Measurements from ENCODE around the gene DLL3.
"Not testable (repeated sequence)": the region's sequence is repeated elsewhere in the genome, so short reads cannot be mapped to it uniquely, and the experiment has no call there.

Gene DLL3

DNA sequence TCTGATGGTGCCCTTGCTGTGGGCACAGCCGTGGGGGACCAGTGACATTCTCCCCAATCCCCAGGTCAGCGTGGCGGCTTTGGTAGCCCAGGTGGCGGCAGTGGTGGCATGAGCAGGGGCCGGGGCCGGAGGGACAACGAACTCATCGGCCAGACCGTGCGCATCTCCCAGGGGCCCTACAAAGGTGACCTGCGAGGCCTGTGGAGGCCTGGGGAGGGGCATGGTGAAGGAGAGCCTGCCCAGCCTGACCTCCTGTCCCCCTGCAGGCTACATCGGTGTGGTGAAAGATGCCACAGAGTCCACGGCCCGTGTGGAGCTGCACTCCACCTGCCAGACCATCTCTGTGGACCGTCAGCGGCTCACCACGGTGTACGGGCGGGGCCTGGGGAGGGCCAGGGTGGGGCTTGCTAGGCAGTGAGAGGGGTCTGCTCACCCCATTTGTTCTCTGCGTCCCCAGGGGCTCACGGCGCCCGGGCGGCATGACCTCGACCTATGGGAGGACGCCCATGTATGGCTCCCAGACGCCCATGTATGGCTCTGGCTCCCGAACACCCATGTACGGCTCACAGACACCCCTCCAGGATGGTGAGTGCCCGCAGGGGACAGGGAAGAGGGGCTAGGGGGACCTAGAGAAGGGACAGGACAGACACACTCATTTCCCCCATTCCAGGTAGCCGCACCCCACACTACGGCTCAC, 25.9 kb upstream of the DLL3 start:
- DNase-seq (ENCODE audit: extremely low read depth, insufficient read length): no peak
- peaks cover 70% of the 10 kb centered on the region for H3K36me3 ChIP-seq (ENCODE audit: control insufficient read depth, insufficient read depth, low read length)
- TF ChIP-seq, protein P1, sequence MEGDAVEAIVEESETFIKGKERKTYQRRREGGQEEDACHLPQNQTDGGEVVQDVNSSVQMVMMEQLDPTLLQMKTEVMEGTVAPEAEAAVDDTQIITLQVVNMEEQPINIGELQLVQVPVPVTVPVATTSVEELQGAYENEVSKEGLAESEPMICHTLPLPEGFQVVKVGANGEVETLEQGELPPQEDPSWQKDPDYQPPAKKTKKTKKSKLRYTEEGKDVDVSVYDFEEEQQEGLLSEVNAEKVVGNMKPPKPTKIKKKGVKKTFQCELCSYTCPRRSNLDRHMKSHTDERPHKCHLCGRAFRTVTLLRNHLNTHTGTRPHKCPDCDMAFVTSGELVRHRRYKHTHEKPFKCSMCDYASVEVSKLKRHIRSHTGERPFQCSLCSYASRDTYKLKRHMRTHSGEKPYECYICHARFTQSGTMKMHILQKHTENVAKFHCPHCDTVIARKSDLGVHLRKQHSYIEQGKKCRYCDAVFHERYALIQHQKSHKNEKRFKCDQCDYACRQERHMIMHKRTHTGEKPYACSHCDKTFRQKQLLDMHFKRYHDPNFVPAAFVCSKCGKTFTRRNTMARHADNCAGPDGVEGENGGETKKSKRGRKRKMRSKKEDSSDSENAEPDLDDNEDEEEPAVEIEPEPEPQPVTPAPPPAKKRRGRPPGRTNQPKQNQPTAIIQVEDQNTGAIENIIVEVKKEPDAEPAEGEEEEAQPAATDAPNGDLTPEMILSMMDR (IDR thresholded peaks at IDR 0.05; ENCODE audit: insufficient read depth, low read length, poor library complexity, severe bottlenecking): no peak
- H3K27me3 ChIP-seq (replicated peaks; ENCODE audit: control insufficient read depth, insufficient read depth, low read length): no peaks in the 10 kb centered on the region
- no peak overlapping the region for H3K4me3 ChIP-seq (replicated peaks; ENCODE audit: low read depth, low read length)

DNA sequence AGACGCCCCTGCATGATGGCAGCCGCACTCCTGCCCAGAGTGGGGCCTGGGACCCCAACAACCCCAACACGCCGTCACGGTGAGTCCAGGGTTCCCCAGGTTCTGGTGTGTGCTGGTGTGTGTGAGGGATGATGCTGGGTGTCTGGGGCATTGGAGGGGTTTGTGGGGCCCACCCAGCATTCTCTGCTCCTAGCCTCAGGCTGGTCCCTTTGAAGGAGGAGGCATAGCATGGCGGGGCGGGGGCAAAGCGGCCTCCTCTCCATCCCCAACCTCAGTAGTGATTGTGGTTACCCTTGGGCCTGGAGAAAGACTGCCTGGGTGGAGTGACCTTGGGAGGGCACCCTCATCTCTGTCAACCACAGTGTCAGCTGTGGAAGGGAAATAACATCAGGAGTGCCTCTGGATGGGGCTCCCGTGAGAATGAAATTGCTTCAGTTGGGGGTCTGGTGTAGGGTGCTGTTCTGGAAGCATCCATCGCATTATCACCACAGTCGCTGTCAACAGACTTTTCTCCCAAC, 25.2 kb upstream of the DLL3 start:
- H3K27me3 ChIP-seq (replicated peaks; ENCODE audit: control insufficient read depth, insufficient read depth, low read length): no peaks in the 10 kb centered on the region
- H3K36me3 ChIP-seq (ENCODE audit: control insufficient read depth, insufficient read depth, low read length): peaks cover 66% of the 10 kb centered on the region
- no peak overlapping the region for H3K4me3 ChIP-seq (replicated peaks; ENCODE audit: low read depth, low read length)
- TF ChIP-seq, protein P1 (IDR thresholded peaks at IDR 0.05; ENCODE audit: insufficient read depth, low read length, poor library complexity, severe bottlenecking): no peak
- no peak for DNase-seq (ENCODE audit: extremely low read depth, insufficient read length)

DNA sequence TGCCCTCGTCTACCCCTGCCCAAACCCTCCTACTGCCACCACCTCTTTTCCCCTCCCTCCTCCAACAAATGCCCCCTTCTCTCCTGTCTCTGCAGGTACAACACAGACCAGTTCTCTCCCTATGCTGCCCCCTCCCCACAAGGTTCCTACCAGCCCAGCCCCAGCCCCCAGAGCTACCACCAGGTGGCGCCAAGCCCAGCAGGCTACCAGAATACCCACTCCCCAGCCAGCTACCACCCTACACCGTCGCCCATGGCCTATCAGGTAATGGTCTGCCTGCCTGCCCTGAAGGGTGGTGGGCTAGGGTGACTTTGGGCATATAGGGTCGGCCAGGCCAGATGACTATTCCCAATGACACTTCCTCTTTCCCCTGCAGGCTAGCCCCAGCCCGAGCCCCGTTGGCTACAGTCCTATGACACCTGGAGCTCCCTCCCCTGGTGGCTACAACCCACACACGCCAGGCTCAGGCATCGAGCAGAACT, 24.6 kb upstream of the DLL3 start:
- H3K36me3 ChIP-seq (ENCODE audit: control insufficient read depth, insufficient read depth, low read length): peaks cover 59% of the 10 kb centered on the region
- H3K4me3 ChIP-seq (replicated peaks; ENCODE audit: low read depth, low read length): no peak overlapping the region
- H3K27me3 ChIP-seq (replicated peaks; ENCODE audit: control insufficient read depth, insufficient read depth, low read length): no peaks in the 10 kb centered on the region
- DNase-seq (ENCODE audit: extremely low read depth, insufficient read length): peak; percentile 43
- TF ChIP-seq, protein P1 (IDR thresholded peaks at IDR 0.05; ENCODE audit: insufficient read depth, low read length, poor library complexity, severe bottlenecking): peak; percentile 94

DNA sequence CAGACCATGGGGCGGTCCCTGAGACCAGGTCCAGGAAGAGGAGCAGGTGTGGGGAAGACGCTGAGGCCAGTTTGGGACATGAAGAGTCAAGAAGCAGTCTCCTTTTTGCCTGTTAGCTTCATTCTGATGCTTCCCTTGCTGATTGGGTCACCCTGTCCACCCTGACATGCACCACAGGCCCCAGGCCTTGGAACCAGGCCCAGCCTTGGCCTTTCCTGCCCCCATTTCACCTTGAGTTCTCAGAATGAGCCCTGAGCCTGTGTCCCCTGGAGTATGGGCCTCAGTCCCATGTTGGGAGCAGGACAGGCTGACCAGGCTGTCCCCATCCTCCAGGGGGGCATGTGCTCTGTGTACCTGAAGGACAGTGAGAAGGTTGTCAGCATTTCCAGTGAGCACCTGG, 23.0 kb upstream of the DLL3 start:
- Histone ChIP-seq H3K4me3 (replicated peaks; ENCODE audit: low read depth, low read length) (no peak overlapping the region), H3K36me3 (ENCODE audit: control insufficient read depth, insufficient read depth, low read length) (peaks cover 45% of the 10 kb centered on the region), H3K27me3 (replicated peaks; ENCODE audit: control insufficient read depth, insufficient read depth, low read length) (no peaks in the 10 kb centered on the region)
- TF ChIP-seq, protein P1 (IDR thresholded peaks at IDR 0.05; ENCODE audit: insufficient read depth, low read length, poor library complexity, severe bottlenecking): no peak
- no peak for DNase-seq (ENCODE audit: extremely low read depth, insufficient read length)

DNA sequence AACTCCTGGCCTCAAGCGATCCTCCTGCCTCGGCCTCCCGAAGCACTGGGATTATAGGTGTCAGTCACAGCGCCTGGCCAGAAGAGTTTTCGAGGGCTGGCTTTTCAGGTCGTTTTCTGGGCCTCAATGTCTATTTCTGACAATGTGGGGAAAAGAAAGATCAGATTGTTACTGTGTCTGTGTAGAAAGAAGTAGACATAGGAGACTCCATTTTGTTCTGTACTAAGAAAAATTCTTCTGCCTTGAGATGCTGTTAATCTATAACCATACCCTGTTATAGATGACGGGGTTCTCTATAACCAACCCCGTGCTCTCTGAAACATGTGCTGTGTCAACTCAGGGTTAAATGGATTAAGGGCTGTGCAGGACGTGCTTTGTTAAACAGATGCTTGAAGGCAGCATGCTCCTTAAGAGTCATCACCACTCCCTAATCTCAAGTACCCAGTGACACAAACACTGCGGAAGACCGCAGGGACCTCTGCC, 19.4 kb upstream of the DLL3 start:
- DNase-seq (ENCODE audit: extremely low read depth, insufficient read length); H3K4me3 ChIP-seq (replicated peaks; ENCODE audit: low read depth, low read length); H3K27me3 ChIP-seq (replicated peaks; ENCODE audit: control insufficient read depth, insufficient read depth, low read length): not testable (repeated sequence)
- peaks cover 17% of the 10 kb centered on the region for H3K36me3 ChIP-seq (ENCODE audit: control insufficient read depth, insufficient read depth, low read length)

DNA sequence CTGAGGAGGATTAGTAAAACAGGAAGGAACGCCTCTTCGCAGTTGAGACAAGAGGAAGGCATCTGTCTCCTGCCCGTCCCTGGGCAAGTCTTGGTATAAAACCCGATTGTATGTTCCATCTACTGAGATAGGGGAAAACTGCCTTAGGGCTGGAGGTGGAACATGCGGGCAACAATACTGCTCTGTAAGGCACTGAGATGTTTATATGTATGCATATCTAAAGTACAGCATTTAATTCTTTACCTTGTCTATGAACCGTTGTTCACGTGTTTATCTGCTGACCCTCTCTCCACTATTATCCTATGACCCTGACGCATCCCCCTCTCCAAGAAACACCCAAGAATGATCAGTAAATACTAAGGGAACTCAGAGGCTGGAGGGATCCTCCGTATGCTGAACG, 18.8 kb upstream of the DLL3 start:
- TF ChIP-seq, protein P1 (IDR thresholded peaks at IDR 0.05; ENCODE audit: insufficient read depth, low read length, poor library complexity, severe bottlenecking): no peak
- Histone ChIP-seq H3K4me3 (replicated peaks; ENCODE audit: low read depth, low read length) (peak overlapping the region; percentile 77), H3K27me3 (replicated peaks; ENCODE audit: control insufficient read depth, insufficient read depth, low read length) (no peaks in the 10 kb centered on the region), H3K36me3 (ENCODE audit: control insufficient read depth, insufficient read depth, low read length) (peaks cover 12% of the 10 kb centered on the region)
- DNase-seq (ENCODE audit: extremely low read depth, insufficient read length): no peak
